GM19099 (cell line): ENCODE data around the gene ASCC1.

Source experiments
- POLR2A ChIP-seq: IDR thresholded peaks from 3 replicates; pipeline ENCODE4 v1.6.1; 2011; ENCODE audit warnings: low read depth; ENCODE audit not compliant: insufficient read length; ENCODE audit errors: extremely low read depth

The ASCC1 gene

DNA sequence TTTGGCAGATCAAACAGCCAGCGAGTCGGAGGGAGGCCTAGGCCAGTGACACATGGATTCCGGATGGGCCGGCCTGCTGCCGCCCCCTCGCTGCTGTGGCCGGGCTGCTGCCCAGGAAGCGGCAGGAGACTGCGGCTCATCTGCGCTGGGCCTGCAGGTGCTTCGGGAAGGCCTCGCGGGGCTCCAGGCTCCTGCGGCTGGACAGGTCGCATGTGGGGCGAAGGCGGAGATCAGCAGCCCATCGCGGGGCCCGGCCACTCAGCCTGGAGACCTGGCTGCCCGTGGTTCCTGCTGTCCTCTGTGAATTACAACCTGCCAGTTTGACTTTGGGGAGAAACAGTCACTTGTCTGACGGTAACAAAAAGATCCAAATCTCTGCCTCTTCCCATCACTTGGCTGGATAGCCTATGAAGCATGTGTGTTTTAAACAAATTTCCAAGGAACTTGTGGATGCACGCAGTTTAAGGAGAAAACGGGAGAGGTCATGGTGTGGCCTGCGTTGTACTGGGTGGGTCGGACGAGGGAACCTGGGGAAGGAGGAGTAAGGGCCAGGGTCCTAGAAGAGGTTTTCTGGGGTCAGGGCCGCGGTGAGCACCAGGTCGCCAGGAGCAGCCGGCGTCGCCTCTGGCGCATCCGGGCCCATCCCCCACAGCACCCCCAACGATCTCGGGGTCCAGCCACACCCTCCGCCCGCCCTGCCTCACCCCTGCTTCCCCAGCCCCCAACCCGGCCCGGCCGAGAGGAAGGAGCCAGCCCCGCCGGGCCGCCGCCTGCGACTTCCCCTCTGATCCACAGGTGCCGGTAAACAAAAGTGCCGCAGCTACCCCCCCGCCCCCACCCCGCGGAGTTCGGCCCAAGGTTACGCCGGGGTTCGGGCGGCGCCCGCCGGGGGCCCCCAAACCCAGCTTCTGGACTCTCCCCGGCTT lies 129.3 kb downstream of the ASCC1 start:
- TF ChIP-seq POLR2A: no peak

DNA sequence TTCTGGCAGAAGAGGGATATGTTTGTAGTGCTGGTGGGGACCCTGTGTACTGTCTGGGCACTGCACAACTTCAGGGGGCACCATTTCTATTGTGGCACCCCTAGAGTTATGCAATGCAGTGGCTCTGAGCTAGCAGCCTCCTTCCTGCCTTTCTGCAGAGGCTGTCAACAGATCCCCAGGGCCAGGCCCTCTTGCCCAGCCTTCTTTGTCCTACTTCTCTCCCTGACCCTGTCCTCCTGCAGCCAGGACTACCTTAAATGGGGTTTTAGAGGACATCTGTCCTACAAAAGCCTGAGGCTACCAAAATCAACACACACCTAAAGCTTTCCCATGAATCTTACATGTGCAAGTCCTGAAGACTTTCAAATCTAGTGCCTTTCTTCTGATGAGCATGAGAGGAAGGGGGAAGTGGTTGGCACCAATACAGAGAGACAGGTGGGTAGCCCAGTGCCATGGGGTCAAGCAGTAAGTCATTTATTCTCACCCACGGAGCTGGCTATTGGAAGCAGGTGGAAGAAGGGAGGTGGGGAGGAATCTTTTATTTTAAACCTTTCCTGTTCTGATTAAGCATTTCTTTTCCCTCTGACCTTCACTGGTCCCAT lies 130.1 kb downstream of the ASCC1 start:
- TF ChIP-seq POLR2A: no peak

DNA sequence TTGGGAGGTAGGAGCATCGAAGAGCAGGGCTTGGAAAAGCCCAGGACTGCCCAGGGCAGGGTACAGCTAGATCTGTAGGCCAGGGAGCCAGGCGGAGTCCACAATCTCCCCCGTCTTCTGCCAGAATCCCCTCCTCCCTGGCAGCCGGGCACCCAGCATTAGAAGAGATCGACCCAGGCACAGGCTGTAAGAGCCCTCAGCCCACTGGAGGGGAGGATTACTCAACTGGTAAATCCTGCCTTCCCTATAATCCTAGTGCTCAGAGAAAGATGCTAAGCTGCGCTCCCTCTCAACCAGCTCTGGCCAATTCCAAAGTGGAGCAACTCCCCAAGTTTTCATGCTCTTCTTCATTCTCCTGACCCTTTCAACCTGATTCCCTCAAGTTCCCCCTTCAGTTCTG lies 130.9 kb downstream of the ASCC1 start:
- TF ChIP-seq POLR2A: no peak

DNA sequence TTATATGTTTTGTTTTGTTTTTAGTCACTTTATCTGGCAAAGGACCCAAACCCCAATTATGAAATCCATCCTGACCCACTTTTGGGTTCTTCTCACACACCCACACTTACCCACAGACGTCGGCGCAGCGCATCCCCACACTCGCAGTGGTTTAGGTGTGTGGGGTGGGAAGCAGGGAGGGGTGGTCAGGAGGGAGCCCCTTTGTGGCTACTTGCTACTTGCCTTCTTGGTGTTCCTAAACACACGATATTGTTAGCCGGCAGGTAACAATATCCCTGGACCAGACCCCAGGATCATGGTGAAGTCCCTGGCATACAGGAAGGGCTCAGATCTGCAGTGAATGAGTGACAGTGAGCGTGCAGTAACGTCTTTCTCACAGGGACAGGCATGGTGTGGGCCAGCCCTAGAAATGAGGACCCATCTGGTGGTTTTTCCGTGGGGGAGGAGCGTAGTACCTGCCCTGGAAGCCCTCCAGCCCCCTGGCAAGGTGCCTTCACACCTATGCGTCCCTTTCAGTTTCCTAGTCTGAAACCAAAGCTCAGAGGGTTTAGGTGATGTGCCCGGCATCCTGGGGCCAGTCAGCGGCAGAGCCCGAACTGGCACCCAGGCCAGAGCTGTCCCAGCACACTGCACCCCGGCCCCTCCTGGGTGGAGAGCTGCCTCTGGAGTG lies 132.2 kb downstream of the ASCC1 start:
- no peak for TF ChIP-seq POLR2A

DNA sequence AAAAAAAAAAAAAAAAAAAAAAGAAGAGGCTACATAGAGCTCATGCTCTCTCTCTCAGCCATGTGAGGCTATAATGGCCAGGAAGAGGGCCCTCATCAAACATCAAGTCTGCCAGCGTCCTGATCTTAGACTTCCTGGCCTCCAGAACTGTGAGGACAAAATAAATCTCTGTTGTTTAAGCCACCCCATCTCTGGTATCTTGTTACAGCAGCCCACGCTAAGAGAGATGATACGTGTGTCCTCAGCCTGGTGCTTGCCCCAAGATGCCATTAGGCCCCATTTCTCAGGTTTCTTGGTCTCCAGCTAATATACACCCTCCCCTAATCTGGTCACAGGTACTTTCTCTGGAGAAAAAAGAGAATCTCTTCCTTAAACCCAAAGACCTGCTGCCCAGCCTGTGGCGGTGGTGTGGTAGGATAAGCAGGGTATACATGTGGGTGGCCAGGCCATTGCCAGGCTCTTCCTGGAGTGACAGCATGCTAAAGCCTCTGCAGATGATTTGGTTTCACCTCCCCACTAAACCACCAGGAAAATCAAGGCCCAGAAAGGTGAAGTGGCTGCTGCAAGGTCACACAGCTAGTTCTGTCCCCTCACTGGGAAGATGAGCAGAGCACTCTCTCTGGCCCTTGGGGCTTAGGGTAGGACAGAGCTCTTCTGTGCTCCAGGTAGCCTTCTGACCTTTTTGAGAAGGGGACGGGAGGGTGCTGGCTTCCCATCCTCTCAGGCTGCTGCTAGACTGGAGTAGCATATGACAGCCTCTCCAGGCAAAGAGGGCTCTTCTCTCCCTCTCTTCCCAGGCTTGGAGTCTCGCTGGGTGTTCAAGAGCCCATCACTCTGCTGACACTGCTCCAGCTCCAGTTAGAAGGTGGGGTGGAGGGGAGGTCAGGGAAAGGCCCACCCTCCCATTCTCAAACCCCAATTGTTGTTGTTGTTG lies 133.0 kb downstream of the ASCC1 start:
- no peak for TF ChIP-seq POLR2A

DNA sequence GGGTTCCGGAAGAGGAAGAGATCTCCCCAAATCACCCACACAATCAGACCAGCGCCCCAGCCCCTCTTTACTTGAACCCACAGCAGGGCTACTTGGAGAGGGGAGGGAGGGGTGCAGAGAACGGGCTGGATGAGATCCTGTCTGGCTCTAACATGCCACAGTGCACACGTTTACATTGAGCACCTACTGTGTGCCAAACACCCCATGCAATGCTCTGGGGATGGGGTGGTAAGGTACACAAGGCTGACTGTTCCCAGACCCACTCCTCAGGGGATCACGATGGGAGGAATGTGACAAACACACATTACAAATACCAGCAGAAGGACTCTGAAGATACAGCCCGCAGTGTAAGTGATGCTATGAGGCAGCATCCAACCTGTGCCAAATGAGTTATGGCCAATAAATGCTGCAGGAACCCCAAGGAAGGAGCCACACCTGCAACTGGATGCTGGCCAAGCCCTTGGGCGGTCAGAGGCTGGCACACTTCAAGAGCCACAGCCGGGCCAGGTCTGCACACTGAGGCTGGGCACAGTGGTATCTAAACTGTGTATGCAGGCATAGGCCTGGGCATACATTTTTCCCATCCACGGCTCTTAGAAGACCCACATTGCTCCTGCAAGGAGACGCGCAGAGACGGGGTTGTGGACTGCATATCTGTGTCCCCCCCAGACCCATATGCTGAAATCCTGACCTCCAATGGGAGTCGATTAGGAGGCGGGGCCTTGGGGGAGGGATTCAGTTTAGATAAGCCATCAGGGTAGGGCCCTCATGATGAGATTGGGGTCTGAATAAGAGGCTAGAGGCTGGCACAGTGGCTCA lies 134.1 kb downstream of the ASCC1 start:
- TF ChIP-seq POLR2A: no peak

DNA sequence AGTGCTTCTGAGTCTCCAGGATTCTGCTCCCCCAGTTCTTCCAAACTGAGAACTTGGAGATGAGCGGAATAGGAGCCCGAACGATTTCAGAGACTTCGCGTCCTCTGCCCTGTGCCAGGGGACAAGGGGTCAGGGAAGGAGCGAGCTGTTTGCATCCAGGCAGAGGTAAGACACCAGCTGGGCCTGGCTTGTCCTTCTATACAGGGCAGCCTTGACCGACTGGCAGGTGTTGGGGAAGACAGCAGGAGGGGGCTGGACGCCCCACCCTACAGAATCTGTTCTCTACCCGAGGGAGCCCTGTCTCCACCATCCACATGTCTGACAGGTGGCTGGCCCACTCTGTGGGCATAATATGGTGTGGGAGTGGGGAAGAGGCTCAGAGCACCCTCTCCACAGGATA lies 134.9 kb downstream of the ASCC1 start:
- TF ChIP-seq POLR2A: no peak

DNA sequence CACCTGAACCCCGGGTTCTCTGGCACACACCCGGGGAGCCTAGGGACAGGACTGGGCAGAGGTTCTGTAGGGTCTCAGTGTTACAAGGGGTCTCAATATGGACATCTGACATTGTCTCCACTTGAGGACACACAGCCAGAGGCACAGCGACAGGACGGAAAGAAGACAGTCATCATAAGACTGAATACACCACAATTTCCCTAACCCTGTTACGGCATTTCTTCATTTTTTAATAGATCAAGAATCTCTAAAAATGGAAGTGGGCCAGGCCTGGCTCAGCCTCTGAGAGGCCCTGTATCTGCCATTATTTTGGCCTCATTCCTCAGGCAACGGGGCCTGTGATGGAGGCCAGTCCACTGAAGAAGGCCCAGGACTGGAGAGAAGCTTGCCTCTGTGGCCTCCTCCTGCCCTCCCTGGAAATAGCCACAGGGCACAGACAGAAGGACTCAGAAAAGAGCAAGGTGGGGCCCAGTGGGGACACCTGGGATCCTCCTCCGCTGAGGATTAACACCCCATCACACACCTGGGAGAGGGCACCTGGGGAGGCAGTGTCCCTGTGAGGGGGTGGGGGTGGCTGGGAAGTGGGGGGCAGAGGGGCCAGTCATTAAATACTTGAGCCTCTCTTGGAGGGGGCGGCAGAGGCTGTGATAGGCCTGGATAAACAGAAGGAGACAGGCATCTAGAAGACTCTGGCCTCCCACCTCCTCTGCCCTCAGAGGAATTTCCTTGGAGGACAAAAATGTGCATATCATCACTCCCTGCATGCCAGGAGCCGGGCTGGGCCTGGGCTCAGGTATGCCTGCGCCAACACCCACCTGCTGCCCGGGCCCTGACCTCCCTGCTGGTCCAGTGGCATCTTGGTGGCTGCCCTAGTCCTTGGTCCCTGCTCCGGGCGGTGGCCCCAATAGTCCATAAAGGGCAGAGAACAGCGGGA lies 135.8 kb downstream of the ASCC1 start:
- no peak for TF ChIP-seq POLR2A

DNA sequence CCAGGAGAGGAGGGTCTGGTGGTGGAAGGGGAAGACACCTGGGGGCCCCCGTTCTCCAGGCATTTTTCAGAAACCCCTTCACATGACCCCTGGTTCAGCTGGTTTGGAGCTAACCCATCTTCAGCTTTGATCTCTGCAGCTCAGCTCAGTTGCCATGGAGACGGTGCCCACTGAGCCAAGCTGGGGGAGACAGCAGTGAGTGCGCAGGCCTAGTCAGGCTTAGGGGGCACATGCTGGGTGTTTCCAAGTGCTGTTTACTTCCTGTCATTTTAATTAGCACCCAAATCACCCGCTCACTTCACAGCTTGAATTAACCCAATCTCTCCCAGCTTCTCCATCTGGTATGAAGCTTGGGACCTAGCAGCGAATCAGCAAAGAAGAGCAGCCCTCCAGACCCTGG lies 136.7 kb downstream of the ASCC1 start:
- TF ChIP-seq POLR2A: no peak

DNA sequence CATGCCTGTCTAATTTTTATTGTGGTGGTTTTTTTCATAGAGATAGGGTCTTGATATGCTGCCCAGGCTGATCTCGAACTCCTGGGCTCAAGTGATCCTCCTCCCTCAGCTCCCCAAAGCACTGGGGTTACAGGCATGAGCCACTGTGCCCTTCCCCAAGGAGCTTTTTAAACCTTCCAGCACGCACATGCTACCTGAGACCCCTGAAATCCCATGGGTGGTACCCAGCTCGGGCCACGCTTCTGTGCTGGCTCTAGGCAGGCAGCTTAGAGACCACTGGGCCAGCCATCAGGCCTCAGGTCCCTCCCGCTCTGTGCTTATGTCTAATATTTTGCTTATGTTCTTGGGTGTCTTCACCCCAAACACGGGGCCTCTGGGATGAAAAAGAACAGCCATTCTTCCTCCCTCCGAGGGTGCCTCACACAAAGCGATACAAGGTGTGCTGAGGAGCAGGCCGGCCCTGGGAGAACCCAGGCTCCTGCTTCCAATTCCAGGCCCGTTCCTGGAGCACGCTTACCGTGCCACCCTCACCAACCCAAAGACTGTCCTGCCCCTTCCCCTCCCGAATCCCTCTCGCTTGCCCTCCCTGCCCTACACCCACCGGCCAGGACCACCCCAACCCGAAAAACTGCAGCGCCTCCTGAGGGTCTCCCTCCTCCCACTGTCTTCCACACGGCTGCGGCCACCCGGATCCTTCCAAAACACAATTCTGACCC lies 138.6 kb downstream of the ASCC1 start:
- TF ChIP-seq POLR2A: no peak

DNA sequence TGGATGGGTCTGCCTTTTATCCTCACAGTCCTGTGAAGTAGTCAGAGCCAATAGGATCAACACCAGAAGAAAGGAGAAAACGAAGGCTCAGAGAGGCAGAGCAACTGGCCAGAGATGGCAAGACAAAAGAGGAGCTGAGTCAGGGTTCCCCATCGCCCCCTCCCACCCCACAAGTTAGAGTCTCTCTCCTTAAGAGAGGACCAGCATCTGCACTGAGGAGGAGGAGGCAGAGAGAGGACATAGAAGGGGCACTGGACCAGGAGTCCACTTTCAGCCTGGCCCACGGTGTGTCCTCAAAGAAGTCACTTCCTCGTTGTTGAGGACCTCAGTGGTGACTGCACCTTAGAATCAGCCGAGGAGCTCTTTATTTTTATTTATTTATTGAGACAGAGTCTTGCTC lies 139.3 kb downstream of the ASCC1 start:
- no peak for TF ChIP-seq POLR2A

DNA sequence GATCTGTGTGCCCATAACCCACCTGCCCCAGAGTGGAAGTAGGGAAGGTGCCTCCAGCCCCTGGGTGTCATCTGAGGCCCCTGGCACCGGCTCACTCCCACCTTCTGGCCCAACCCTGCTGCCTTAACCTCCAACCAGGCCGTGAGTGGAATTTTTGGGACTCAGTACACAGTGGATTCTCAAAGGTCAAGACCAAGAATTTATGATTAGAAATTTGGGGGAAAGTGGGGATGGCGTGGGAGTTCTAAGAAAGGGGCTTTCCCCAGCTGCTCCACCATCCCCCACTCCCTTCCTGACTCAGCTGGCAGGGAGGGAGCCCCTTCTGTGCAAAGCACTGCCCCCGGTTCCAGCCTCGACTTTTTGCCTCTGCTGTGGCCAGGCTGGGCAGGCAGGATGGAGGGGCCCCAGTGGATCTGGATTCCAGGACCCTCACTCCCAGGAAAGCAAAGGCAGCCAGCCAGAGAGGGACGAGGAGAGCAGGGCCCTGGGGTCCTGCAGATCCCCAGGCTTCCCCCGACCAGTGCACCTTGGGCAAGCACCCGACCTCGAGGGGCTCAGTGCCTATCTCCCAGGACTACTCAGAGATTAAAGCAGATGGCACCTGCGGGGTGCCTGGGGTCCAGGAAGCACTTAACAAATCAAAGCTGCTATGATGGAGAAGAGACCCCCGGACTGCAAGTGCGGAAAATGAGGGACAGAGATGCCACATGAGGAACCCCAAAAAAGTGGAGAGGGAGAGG lies 140.5 kb downstream of the ASCC1 start:
- TF ChIP-seq POLR2A: no peak
